GM12864 (cell line): ENCODE results near the gene CIAPIN1.

Experiments
- DNase-seq: peaks from one replicate; pipeline ENCODE4 v3.0.0-alpha.2; 2011; ENCODE audit warnings: low read depth
- H3K4me3 ChIP-seq: 2 replicates; pipeline ENCODE4 v1.5.1; 2011; ENCODE audit warnings: mild to moderate bottlenecking, low read depth, low read length, control low read depth
- CTCF ChIP-seq: IDR thresholded peaks from 2 replicates; pipeline ENCODE4 v1.5.1; 2011; ENCODE audit warnings: low read depth, mild to moderate bottlenecking, moderate library complexity, low read length, control low read depth, inconsistent platforms; ENCODE audit errors: missing control alignments

The CIAPIN1 gene

GRCh38 chr16:57485091-57485915 lies 38.1 kb upstream of the CIAPIN1 start:
- TF ChIP-seq CTCF = no peak
- no peak for DNase-seq
- H3K4me3 ChIP-seq = no peak overlapping the region

GRCh38 chr16:57484515-57485005 lies 37.4 kb upstream of the CIAPIN1 start:
- TF ChIP-seq CTCF = no peak
- H3K4me3 ChIP-seq = no peak overlapping the region
- no peak for DNase-seq

- DNase-seq = no peak
- no peak overlapping the region for H3K4me3 ChIP-seq
- TF ChIP-seq CTCF = no peak
Measured at GRCh38 chr16:57483725-57484514, 36.7 kb upstream of the CIAPIN1 start.

- H3K4me3 ChIP-seq = no peak overlapping the region
- no peak for TF ChIP-seq CTCF
- DNase-seq = no peak
Measured at GRCh38 chr16:57482845-57483545, 35.8 kb upstream of the CIAPIN1 start.

GRCh38 chr16:57481421-57481820 lies 34.2 kb upstream of the CIAPIN1 start:
- no peak for DNase-seq
- no peak overlapping the region for H3K4me3 ChIP-seq
- TF ChIP-seq CTCF = no peak

GRCh38 chr16:57480754-57481230 lies 33.6 kb upstream of the CIAPIN1 start:
- TF ChIP-seq CTCF = no peak
- H3K4me3 ChIP-seq = no peak overlapping the region
- DNase-seq = no peak
